Mucosa of rectum (tissue), 2 donors: Measurements from ENCODE around the gene RAB7B.

Source experiments
- H3K27ac ChIP-seq, 2 donors: one replicate each; pipeline ENCODE4 v1.7.0; 2013; ENCODE audit warnings: inconsistent platforms in 2 of 2, low read depth in 2 of 2, low read length in 2 of 2
- H3K27me3 ChIP-seq, 2 donors: one replicate each; pipeline ENCODE4 v1.7.0; 2013; ENCODE audit warnings: low read length in 2 of 2; ENCODE audit not compliant: control insufficient read depth in 2 of 2, insufficient read depth in 2 of 2
- H3K36me3 ChIP-seq, 2 donors: one replicate each; pipeline ENCODE4 v1.7.0; 2013; ENCODE audit warnings: low read length in 2 of 2; ENCODE audit not compliant: control insufficient read depth in 2 of 2, insufficient read depth in 2 of 2
- H3K4me1 ChIP-seq, 2 donors: one replicate each; pipeline ENCODE4 v1.7.0; 2013; ENCODE audit warnings: low read length in 2 of 2, mild to moderate bottlenecking in 1 of 2; ENCODE audit not compliant: control insufficient read depth in 2 of 2, insufficient read depth in 2 of 2
- H3K4me3 ChIP-seq, 2 donors: one replicate each; pipeline ENCODE4 v1.7.0; 2013; ENCODE audit warnings: low read length in 2 of 2
- H3K9ac ChIP-seq, 2 donors: one replicate each; pipeline ENCODE4 v1.7.0; 2013; ENCODE audit warnings: low read length in 2 of 2, low read depth in 1 of 2, mild to moderate bottlenecking in 1 of 2
- H3K9me3 ChIP-seq, 2 donors: one replicate each; pipeline ENCODE4 v1.7.0; 2013; ENCODE audit warnings: low read length in 2 of 2; ENCODE audit not compliant: control insufficient read depth in 2 of 2
- donor health status: healthy.
- donor health status: Normal muscosa, but diverticular disease.

The RAB7B gene

GRCh38 chr1:205986292-205986691, 16.9 kb downstream of the RAB7B start:
- Histone ChIP-seq H3K4me1 (no peaks in the 10 kb centered on the region), H3K9me3 (no peaks in the 10 kb centered on the region), H3K27ac (no peak overlapping the region), H3K27me3 (peaks cover 0 to 3% of the 10 kb centered on the region in 2 donors), H3K4me3 (no peak overlapping the region), H3K9ac (no peak overlapping the region), H3K36me3 (no peaks in the 10 kb centered on the region)

GRCh38 chr1:205985330-205986005, 17.7 kb downstream of the RAB7B start:
- Histone ChIP-seq H3K4me1 (no peaks in the 10 kb centered on the region), H3K36me3 (no peaks in the 10 kb centered on the region), H3K9ac (no peak overlapping the region), H3K27me3 (peaks cover 0 to 3% of the 10 kb centered on the region in 2 donors), H3K27ac (no peak overlapping the region), H3K4me3 (no peak overlapping the region), H3K9me3 (no peaks in the 10 kb centered on the region)

- Histone ChIP-seq H3K9ac (peak overlapping the region in 1 of 2 donors; percentile 1), H3K9me3 (no peaks in the 10 kb centered on the region), H3K27me3 (no peaks in the 10 kb centered on the region), H3K4me1 (no peaks in the 10 kb centered on the region), H3K27ac (no peak overlapping the region), H3K36me3 (no peaks in the 10 kb centered on the region), H3K4me3 (no peak overlapping the region)
These were observed 19.1 kb downstream of the RAB7B start for GRCh38 chr1:205983925-205984725.

GRCh38 chr1:205981257-205981656, 21.9 kb downstream of the RAB7B start:
- Histone ChIP-seq H3K4me1 (no peaks in the 10 kb centered on the region), H3K9ac (no peak overlapping the region), H3K27me3 (no peaks in the 10 kb centered on the region), H3K36me3 (no peaks in the 10 kb centered on the region), H3K27ac (no peak overlapping the region), H3K9me3 (no peaks in the 10 kb centered on the region), H3K4me3 (no peak overlapping the region)

DNA sequence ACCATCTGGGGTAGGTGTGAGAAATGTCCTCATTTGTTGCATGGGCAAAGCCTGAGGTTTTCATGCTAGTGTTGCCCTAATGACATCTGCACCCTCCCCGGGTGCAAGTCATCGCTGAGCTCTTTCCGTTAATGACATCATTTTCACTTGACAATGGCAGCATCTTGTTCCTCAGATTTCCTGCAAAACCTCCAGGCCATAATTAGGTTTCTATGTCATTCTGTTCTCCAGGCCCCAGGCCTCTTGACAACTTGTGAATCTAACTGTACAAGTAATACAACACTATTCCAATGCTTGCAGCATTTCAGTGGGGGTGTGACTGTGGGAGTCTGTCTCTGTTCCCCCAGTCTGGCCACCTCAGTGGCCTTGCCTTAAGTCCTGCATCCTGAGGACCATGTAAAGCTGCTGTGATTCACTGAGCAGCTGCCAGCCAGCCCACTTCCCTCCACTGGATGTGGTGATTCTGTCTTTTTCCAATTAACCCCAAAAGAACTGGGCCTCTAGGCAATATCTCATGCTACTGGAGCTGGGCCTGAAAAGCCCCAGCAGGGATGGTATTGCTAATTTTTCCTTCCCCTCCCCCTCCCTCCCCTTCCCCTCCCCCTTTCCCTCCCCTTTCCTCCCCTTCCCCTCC, 22.8 kb downstream of the RAB7B start:
- H3K27me3 ChIP-seq, result no peaks in the 10 kb centered on the region
- H3K9me3 ChIP-seq, result no peaks in the 10 kb centered on the region
- no peaks in the 10 kb centered on the region for H3K36me3 ChIP-seq
- no peak overlapping the region for H3K27ac ChIP-seq
- H3K4me3 ChIP-seq, result no peak overlapping the region
- H3K4me1 ChIP-seq, result no peaks in the 10 kb centered on the region
- no peak overlapping the region for H3K9ac ChIP-seq

DNA sequence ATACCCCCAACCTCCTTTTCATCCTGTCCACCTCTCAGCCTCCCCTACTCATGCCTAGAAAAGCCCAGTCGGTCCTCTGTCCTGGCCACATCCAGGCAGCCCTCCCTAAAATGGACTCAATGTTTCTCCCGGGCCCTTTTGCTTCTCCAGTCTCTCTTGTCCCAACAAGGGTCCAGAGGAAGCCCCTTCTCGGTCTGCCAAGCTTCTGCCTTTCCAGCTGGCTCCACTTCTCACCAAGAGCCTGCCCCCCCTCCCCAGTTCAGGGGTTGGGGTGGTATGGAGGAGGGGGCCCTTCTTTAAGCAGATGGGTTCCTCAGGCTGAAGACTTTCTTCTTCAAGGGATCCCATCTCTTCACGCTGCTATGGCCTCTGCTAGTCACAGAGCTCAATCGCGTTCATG, 23.9 kb downstream of the RAB7B start:
- Histone ChIP-seq H3K4me1 (no peaks in the 10 kb centered on the region), H3K9me3 (no peaks in the 10 kb centered on the region), H3K36me3 (no peaks in the 10 kb centered on the region), H3K9ac (no peak overlapping the region), H3K27me3 (no peaks in the 10 kb centered on the region), H3K4me3 (no peak overlapping the region), H3K27ac (no peak overlapping the region)

GRCh38 chr1:205978676-205979075, 24.5 kb downstream of the RAB7B start:
- no peak overlapping the region for H3K4me3 ChIP-seq
- H3K27me3 ChIP-seq, result no peaks in the 10 kb centered on the region
- H3K36me3 ChIP-seq, result no peaks in the 10 kb centered on the region
- H3K9me3 ChIP-seq, result no peaks in the 10 kb centered on the region
- H3K4me1 ChIP-seq, result no peaks in the 10 kb centered on the region
- no peak overlapping the region for H3K27ac ChIP-seq
- no peak overlapping the region for H3K9ac ChIP-seq

DNA sequence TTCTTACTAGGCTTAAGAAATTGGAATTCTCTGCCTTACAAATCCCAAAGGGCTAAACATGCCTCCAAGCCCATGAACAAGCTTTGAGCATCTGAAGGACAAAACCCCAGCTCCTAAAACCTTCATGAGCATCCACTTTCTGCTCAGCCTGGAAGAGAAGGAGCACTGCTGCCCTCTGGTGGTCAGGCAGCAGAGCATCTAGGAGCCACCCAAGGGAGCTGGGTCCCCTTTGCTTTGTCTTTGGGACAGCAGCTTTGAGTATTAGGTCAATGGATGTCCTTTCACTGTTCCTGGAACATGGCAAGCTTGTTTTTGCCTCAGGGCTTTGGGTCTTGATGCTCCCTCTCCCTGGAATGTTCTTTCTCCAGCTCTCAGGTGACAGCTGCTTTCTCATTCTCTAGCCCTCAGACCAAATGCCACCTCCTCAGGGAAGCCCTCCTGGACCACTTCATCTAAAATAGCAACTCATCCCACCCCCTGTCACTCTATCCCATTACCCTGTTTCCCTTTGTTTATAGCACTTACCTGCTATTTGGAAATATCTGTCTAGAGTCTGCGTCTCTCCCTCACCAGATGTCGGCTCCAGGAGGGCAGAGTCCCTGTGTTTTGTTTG, 25.7 kb downstream of the RAB7B start:
- H3K4me3 ChIP-seq, result no peak overlapping the region
- H3K9me3 ChIP-seq, result no peaks in the 10 kb centered on the region
- H3K4me1 ChIP-seq, result no peaks in the 10 kb centered on the region
- no peaks in the 10 kb centered on the region for H3K27me3 ChIP-seq
- H3K9ac ChIP-seq, result no peak overlapping the region
- no peaks in the 10 kb centered on the region for H3K36me3 ChIP-seq
- H3K27ac ChIP-seq, result no peak overlapping the region

- no peaks in the 10 kb centered on the region for H3K9me3 ChIP-seq
- H3K4me1 ChIP-seq, result no peaks in the 10 kb centered on the region
- no peaks in the 10 kb centered on the region for H3K27me3 ChIP-seq
- no peak overlapping the region for H3K27ac ChIP-seq
- H3K4me3 ChIP-seq, result no peak overlapping the region
- H3K9ac ChIP-seq, result no peak overlapping the region
- H3K36me3 ChIP-seq, result no peaks in the 10 kb centered on the region
These were observed 26.3 kb downstream of the RAB7B start for GRCh38 chr1:205976708-205977401.
